ENCODE results near the gene PLCXD1.

PLCXD1 gene

DNA sequence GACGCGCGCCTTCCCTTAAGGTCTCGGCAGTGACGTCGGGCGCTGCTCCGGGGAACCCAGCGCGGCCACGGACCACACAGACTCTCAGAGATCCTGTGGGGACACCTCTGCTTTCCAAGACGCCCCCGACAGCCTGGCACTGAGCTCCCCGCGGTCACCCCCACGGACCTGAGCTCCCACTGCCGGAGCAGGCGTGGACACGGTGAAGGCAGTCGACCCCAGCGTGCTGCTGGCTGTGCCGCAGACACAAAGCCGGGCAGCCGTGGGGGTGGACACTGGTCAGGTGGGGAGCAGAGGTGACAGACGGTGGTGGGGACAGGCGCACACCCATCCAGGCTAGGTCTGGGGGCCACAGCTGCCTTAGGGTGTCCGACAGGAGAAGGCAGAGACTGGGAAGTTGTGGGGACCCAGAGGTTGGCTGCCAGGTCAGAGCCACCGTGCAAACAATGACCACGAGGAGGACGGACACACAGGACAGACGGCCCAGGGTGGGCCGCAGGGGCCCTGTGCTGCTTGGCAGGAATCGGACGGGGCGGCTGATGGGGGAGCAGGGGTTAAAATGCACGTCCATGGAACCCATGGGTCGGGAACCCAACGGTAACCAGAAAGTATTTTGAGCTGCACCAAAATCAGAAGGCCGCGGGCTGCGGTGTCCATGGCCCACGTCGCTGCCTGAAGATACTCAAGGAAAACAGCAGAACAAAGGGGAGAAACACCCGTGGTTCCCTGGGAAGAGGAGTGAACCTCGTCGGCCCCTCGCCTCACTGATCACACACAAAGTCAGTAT, 54.0 kb downstream of the PLCXD1 start:
- DNase-seq (ENCODE audit: low read depth), result no peak

DNA sequence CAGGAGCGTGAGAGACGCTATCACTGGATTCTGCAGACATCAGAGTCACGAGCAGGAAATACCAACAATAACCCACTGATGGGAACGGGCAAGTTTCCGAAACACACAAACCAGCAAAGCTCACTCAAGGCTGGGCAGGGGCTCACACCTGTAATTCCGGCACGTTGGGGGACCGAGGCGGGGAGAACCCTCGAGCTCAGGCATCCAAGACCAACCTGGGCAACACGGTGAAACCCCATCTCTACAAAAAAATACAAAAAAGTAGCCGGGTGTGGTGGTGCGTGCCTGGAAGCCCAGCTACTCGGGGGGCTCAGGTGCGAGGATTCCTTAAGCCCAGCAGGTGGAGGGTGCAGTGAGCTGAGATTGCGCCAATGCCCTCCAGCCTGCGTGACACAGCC, 54.6 kb downstream of the PLCXD1 start:
- no peak for DNase-seq (ENCODE audit: low read depth)

DNA sequence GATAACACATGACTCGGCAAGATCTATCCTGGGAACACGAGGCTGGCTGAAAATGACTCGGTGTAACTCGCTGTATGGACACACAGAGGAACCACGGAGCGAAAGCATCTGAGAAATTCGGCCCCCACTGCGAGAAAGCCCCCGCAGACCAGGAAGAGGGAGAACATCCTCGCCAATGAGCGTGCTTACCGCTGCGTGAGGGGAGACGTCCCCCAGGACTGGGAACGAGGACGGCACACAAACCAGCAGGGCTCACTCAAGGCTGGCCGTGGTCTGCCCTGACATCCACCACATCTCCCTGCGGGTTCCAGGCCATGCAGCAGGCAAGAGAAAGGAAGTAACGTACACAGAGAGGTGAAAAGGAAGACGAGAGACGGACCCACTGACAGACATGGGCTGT, 55.0 kb downstream of the PLCXD1 start:
- DNase-seq (ENCODE audit: low read depth), result no peak

DNA sequence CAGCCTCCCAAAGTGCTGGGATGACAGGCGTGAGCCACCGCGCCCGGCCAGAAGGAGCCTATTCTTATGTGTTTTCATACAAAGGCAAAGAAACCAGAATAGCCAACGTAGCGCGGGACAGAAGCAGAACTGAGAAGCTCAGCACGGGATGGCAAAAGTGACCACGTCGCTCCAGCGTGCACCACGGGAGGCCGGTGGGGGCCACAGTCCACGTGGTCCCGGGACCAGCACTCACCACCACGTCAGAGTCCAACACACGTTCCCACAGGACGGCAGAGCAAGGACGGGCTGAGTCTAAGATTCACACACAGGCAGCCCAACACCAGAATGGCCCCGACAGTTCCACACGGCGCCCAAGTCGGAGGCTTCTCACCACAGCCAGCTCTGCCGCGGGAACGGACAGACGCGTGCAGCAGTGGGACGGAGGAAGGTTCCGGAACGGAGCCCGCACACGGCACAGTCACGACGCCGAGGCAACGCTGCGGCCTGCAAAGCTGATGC, 56.2 kb downstream of the PLCXD1 start:
- DNase-seq (ENCODE audit: low read depth), result no peak

DNA sequence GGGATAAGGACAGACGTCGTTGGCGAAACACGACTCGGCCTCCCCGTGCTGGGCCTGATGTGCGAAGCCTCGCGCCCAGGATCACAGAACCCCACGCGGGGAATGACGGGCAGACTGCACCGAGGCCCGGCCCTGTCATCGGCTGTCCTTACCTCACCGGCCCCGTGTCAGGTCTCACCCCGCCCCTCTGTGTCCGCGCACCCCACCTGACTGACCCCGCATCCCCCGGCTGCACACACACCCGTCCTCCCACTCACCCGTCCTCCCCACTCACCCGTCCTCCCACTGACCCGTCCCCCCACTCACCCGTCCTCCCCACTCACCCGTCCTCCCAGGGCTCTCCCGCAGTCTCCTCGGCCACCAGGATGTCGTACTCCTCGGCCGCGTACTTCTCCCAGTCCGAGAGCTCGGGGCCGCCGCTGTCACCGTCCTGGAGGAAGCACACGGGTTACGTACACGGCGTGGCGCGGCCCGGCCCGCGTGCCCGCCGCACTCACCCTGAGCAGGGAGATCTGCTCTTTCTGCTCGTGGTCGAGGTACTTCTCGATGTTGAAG, 57.2 kb downstream of the PLCXD1 start:
- DNase-seq (ENCODE audit: low read depth), result no peak

DNA sequence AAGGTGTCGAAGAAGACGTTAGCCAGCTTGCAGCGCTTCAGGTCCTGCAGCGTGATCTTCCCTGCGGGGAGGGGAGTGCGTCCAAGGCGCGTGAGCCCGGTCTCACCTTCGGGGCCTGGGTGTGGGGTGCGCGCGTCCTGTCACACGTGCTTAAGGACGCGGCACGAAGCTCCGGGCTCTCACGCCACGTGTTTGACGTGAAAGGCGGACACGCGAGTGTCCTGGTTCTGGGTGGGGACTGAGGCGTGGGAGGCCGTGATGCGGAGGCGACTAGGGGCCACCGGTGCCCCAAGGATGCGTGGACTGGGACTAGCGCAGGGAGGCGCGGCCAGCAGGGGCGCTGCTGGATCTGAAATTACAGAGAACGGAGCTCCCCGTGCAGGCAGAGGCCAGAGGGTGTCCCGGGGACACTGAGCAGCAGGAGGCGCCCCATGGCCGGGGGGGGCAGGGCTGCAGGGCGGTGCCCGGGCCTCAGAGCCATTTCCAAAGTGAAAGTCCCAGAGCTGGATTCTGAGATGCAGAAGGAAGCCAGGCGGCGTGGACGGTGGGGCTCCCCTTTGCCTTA, 57.7 kb downstream of the PLCXD1 start:
- no peak for DNase-seq (ENCODE audit: low read depth)

DNA sequence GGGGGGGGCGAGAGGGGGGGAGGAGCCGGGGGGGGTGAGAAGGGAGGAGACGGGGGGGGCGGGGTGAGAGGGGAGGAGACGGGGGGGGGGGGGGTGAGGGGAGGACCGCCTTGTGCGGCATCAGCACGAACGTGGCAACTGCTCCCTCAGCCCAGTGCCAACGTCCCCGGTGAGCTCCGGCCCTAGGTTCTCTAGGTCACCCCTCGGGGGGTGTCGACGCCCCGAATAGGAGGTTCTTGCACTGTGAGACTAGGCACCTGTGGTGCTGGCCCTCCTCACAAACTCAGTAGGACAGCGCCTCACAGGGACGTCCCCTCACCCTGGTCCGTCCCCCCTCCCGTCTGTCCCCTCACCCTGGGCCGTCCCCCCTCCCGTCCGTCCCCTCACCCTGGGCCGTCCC, 58.9 kb downstream of the PLCXD1 start:
- no peak for DNase-seq (ENCODE audit: low read depth)

DNA sequence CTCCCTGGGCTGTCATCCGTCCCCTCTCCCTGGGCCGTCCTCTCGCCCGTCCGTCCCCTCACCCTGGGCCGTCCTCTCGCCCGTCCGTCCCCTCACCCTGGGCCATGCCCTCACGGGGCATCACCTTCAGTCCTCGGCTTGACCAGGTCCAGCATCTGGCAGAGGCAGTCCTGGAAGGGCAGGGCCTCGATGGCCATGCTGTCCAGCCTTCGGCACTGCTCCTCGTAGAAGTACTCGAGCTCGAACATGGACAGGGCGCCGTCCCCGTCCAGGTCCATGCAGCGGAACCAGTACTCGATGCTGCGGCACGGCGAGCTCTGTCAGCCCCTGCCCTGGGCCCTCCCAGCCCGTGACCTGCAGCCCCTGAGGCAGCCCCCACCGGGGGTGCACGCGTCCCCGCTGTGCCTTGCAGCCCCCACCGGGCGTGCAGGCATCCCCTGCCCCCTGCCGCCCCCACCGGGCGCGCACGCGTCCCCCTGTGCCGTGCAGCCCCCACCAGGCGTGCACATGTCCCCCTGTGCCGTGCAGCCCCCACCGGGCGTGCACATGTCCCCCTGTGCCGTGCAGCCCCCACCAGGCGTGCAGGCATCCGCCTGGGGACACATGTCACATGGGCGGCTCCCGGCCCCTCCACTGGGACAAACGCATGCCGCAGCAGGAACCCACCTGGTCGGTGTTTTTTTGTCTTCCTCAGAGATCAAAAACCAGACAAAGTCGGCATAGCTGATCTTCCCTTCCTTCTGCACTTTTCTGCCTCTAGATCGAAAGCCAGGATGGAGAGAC, 59.7 kb downstream of the PLCXD1 start:
- no peak for DNase-seq (ENCODE audit: low read depth)

DNA sequence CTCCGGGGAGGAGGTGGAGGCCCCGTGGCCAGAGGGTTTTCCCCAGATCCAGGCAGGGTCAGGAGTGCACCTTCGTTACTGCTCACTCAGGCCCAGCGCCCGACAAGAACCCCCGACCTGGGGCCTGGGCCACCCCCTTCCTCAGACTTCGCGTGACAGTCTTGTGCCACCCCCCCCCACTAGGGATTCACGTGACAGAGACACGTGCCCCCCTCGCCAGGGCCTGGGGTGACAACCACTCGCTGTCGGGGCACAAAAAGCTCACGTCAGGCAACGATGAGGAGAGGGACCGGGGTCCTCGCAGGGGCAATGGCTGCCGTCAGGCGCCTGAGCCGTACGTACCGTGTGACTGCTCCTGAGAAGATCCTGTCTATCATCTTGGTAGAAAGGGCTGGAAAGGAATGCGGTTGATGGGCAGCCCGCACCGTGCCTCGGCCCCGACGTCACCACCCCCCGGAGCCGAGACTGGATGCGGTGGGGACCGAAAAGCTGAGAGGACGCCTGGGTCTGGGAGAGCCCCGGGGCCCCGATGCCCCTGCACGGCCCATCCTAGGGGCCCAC, 60.4 kb downstream of the PLCXD1 start:
- DNase-seq (ENCODE audit: low read depth), result no peak

DNA sequence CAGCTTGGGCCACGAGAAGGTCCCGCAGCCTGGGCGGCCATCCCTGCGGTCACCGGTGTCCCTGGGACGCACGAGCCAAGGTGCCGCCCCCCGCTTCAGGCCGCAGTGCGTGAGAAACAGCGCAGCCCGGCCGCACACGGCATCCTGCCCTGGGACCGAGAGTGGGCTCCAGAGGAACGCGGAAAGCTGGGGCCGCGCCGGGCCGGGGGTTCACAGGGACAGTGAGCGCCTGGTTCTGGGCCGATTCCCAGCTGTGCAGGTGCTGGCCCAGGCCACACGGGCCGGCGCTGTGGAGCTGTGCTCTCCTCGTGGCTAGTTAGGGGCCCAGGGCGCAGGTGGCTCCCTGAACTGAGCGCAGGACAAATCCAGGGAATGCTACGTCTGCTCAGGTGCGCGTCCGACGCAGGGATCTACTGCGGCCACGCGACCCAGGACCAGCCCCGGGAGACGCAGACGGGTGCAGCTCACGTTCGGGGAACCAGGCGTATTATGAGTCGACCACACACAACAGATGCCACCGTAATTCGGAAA, 63.3 kb downstream of the PLCXD1 start:
- no peak for DNase-seq (ENCODE audit: low read depth)

DNA sequence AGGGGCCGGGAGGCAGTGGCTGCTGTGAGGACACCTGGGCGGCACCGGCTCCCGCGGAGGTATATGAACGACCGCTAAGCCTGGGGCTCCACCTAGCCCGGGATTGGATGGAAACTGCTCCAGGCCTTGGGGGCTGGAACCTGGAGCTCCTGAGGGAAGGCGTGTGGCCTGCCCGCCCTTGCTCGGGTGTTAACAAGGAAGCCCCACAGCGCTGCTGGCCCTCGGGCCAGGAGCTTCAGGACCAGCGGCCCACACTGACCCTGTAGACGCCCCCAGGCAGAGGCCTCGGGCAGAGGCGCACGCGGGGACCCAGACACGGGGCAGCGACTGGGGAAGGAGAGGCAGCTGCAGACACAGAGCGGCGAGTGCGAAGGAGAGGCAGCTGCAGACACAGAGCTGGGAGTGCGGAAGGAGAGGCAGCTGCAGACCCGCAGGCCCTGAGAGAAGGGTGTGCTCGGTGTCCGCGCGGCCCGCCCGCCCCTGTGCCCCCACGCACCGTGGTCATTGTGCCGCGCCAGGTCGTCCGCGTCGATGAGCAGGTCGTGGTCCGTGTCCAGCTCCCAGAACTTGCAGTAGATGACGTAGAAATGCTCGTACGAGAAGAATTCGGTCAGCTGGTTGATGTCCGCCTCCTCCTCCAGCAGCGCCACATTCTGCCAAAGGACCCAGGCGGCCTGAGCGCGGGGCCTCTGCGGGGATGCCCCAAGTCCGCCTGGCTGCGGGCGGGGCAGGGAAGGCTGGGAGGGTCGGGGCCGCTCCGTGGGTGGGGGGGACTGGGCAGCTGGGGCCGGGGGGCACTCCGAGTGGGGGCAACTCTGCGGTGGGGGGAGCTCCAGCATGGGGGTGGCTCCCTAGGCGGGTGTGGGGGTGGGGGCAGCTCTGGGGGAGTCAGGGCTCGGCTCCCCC, 64.1 kb downstream of the PLCXD1 start:
- DNase-seq (ENCODE audit: low read depth), result no peak

DNA sequence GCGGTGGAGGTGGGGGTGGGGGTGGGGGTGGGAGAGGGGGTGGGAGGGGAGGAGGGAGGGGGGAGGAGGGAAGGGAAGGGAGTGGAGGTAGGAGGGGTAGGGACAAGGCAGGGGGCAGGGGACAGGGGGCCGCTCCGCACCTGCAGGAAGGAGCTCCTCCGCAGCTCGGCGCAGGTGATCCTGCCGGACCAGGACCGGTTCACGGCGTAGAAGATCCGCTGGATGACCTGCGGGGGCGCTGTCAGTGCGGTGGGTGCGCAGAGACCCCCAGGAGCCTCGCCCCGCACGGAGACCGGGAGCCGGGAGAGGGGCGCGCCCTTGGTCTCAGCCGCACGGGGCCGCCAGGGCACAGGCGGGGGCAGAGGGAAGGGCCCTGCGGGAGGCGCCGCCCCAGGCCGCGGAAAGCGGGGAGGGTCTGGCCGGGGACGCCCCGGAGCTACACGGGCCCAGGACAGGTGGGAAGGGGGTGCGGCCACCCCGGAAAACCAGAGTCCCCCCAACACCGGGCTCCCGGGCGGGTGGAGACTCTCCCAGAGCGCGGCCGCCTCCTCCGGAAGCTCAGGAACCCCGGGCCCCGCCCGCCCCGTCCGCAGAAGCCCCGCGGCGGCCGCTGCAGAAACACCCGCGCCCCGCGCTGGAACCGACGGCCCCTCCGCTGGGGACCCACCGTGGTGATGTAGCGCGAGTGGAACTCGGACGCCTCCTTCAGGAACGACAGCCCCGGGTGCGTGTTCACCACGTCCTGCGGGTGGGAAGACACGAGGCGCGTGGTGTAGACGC, 65.0 kb downstream of the PLCXD1 start:
- DNase-seq (ENCODE audit: low read depth), result no peak

DNA sequence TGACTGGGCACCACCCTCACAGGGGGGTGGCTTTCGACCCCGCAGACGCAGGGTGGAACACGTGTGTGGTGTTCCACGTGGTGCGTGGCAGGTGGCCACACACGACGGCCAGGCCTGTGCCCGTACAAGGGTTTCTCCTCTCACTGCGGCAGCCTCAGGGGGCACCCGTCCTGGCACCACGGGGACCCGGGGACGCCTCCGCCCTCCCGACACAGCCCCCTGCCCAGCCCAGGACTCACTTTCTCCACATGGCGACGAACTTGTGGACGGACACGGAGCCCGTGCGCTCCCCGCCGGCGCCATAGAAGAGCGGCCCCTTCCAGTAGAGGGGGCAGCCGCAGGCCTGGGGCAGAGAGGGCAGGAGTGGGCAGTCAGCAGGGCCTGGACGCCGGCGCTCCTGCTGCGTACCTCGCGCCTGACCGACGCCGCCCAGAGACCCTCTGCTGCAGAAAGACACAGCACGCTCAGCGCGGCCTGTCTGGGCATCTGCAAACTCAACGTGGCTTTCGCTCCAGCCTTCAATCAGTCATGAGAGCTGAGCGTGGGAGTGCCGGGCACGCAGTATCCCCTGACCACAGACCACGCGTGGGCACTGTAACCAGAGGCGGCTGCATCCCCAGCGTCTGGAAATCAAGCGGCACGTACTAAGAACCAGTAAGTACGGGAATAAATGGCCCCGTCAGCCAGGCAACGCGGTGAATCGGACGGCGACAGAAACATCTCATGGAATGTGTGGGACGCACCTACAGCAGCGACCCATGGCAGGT, 66.4 kb downstream of the PLCXD1 start:
- no peak for DNase-seq (ENCODE audit: low read depth)

DNA sequence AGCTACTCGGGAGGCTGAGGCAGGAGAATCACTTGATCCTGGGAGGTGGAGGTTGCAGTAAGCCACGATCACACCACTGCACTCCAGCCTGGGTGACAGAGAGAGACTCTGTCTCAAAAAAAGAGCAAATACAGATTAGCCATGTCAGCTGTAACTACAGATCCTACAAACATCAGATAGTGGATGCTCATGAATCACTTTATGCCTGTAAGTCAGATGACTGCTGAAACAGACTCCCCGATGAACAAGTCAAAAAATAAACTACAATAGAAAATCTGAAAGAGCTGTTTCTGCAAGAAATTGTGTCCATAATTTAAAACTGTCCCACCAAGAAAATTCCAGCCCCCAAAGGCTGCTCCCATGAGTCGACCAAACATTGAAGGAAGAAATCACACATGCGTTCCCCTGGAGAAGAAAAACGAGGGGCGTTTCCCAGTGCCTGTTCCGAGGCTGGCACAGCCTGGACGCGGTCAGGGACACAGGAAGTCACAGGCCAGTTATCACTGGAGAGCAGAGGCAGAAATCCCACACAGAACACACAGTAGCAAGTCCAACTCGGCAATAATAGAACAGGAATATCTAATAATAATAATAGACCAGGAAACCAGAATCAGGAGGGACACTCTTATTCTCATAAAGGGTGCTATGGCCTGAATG, 67.4 kb downstream of the PLCXD1 start:
- DNase-seq (ENCODE audit: low read depth), result no peak

DNA sequence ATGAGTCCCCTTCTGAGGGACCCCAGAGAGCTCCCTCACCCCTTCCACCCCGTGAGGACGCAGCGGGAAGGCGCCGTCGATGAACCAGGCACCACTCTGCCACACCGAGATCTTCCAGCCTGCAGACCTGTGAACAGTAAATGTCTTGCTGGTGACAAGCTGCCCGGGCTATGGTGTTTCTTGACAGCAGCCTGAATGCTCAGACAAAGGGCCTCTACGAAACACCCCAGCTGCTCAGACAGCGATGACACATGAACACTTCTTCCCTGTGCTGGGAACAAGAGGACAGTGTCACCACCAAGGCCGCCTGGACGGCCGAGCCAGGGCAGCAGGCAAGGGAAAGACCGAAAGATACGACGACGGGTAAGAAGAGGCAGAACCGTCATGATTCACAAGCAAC, 68.0 kb downstream of the PLCXD1 start:
- no peak for DNase-seq (ENCODE audit: low read depth)

DNA sequence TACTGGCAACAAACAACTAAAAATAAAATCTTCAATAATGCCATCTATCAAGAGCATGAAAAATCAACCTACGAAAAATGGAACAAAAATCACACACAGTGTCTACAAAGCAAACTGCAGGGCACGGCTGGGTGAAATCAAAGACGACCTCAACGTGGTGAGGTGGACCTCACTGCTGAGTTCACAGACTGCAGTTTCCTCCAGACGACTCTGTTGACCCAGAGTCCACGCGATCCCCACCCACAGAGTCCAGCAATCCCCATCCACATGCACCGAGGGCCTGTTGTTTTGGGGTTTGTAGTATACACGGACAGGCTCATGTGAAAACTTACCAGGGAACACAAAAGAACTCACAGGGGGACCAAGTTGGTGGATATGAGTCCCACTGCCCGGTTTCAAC, 68.5 kb downstream of the PLCXD1 start:
- no peak for DNase-seq (ENCODE audit: low read depth)

DNA sequence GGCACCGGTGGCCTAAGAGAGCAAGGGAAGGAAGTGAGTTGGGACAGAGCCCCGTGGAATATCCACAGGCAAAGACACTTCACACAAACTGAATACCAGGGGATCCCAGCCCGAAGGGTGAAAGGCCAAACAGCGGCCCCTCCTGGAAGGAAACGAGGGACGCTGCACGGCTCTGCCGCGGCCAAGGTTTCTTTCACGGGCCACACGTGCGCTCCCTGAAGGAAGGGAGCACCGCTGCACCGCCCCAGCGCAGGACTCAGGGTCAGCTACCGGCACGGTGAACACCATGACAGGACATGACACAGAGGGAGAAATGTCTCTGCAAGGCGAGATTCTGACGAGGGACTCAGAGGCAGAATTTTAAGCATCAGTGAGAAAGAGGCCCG, 69.0 kb downstream of the PLCXD1 start:
- DNase-seq (ENCODE audit: low read depth), result no peak

DNA sequence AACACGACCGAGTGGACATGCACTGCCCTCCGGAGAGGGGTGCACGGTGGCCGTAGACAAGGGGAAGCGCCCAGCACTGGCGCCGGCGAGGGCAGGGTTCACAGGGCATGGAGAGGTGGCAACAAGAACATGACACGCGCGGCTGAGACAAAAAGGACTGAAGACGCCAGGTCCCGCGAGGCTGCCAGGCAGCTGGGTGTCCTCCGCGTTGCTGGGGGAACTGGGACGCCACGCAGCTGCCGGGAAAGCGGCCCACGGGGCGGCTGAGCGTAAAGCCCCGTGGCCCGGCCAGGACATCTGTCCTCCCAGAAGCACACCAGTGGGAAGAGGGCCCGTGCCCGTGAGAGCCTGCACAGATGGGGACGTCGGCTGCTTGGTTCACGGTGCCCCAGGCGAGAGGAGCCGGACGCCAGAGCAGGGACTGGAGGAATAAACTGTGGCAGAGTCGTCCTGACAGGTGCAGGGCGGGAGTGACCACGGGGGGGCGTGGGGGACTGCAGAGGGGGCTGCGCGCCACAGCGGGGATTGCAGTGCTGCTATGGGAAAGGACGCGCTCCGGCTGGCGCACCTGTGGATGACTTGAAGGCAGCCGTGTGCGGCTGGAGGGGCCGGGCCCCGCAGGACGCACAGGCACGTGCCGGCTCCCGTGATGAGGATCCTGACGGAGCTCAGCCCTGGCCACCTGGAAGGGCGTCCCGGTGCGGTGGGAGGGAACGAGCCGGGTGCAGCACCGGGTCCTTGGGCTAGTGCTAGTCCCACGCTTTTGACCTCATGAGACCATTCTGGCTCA, 69.5 kb downstream of the PLCXD1 start:
- no peak for DNase-seq (ENCODE audit: low read depth)
